Omental fat pad (tissue), 4 donors: Measurements from ENCODE around the gene TACC2. TPM values are rescaled to one million over a fixed set of nuclear protein-coding genes. Genes with fewer than 3 reads are reported as not detected.
"Not testable (repeated sequence)": the region's sequence is repeated elsewhere in the genome, so short reads cannot be mapped to it uniquely, and the experiment has no call there.

Experiments
- ATAC-seq: fragments of 150-250 bp; one replicate; pipeline ENCODE4 v1.9.1; 2016; ENCODE audit warnings: mild to moderate bottlenecking, moderate library complexity; ENCODE audit not compliant: low FRiP score
- DNase-seq: peaks from one replicate; pipeline ENCODE4 v3.0.0-alpha.2; 2019; ENCODE audit warnings: low spot score
- total RNA-seq, 4 donors: library from RNA; depleted of rRNA; stranded (reverse); fragments of >200 nt; gene quantifications; one replicate each; pipeline ENCODE4 v1.1.0, GENCODE V29; 2016
- TF ChIP-seq, protein P1 (sequence below), 3 donors: fragments of 450-650 bp; IDR thresholded peaks; one replicate each; pipeline ENCODE4 v1.5.1; 2016 to 2017; ENCODE audit warnings: antibody characterized with exemption in 3 of 3, mild to moderate bottlenecking in 3 of 3, moderate library complexity in 2 of 3

Gene TACC2
- total RNA-seq, 4 donors from 2014 or later = 23.8 to 33.6 (median 29.4) TPM

GRCh38 chr10:122007415-122007814, 18.5 kb downstream of the TACC2 start:
- ATAC-seq (no peak), DNase-seq (no peak)
- TF ChIP-seq, protein P1, sequence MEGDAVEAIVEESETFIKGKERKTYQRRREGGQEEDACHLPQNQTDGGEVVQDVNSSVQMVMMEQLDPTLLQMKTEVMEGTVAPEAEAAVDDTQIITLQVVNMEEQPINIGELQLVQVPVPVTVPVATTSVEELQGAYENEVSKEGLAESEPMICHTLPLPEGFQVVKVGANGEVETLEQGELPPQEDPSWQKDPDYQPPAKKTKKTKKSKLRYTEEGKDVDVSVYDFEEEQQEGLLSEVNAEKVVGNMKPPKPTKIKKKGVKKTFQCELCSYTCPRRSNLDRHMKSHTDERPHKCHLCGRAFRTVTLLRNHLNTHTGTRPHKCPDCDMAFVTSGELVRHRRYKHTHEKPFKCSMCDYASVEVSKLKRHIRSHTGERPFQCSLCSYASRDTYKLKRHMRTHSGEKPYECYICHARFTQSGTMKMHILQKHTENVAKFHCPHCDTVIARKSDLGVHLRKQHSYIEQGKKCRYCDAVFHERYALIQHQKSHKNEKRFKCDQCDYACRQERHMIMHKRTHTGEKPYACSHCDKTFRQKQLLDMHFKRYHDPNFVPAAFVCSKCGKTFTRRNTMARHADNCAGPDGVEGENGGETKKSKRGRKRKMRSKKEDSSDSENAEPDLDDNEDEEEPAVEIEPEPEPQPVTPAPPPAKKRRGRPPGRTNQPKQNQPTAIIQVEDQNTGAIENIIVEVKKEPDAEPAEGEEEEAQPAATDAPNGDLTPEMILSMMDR (IDR thresholded peaks at IDR 0.05) = no peak

DNA sequence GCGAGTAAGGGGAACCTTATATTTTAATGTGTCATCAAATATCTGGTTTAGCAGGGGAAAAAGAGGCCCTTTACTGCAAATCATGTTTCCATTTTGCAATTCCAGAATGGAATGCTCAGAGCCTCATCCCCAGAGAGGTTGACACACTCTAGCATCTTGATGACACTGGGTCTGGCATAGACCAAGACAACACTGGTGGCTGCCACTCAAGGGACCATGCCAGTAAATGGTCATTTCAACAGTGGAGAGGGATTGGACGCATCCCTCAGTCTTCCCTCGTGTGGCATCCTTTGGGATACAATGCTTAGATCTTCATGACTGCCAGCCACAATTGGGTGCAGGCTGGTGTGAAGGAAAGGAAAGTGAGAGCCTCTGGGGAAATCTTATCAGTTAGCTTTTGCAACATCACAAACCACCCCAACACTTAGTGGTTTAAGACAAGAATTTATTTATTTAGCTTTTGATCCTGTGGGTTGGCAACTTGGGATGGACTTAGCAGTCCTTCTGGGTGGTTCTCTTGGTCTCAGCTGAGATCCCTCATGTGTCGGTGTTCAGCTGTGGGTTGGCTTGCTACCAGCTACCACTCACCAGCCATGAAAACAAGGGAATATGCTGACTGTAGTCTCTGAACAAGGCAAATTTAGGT, 21.6 kb downstream of the TACC2 start:
- DNase-seq (no peak), ATAC-seq (no peak)
- TF ChIP-seq, protein P1 (IDR thresholded peaks at IDR 0.05) = no peak

- DNase-seq (no peak), ATAC-seq (no peak)
- TF ChIP-seq, protein P1 (IDR thresholded peaks at IDR 0.05) = no peak
Measured at GRCh38 chr10:122012731-122013130, 23.8 kb downstream of the TACC2 start.

DNA sequence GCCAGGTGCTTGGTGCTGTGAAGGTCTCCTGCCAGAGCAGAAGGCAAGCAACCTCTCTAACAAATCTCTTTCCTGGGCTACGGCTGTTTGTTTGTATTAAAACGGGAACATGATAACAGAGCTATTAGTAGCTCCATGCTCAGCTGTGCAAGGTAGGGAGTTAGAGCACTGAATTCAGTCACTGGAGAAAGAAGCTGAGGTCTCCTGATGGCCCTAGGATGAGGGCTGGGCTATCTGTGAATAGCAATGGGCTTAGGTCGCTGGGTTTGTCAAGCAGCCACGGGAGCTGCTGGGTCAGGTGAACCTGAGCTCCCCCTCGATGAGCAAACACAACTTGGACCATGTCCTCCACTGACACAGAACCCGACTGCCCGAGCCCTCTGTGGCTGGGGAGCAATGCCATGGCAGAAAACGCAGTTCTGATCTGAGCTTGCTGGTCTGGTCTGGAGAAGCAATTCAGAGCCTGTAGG, 24.4 kb downstream of the TACC2 start:
- ATAC-seq (no peak), DNase-seq (no peak)
- TF ChIP-seq, protein P1 (IDR thresholded peaks at IDR 0.05) = no peak

DNA sequence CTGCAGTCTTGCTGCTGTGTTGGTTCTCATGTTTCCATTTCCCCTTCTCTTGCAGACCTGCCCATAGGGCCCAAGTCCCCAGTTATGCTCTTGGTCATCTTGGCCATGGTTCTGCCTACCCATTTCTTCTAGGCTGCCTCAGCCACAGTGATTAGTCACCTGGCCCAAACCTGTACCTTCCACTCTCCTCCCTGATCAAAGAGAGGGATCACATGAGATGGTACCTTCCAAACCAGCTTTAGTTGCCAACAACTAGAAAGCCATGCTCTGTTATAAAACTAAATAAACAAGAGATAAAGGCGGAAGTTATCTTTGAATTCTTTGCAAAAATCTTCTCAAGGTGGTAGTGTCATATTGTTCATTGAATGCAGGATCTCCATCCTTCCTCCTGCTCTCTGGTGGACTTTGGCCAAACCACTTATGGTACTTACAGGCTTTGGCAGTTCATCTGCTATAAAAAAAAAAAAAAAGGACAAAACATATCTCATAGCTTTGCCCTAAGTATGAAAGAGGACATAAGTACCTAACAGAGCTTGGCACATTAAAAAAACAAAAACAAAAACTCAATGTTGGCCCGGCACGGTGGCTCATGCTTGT, 25.8 kb downstream of the TACC2 start:
- ATAC-seq (no peak), DNase-seq (no peak)
- TF ChIP-seq, protein P1 (IDR thresholded peaks at IDR 0.05) = no peak

GRCh38 chr10:122017926-122018325, 29.0 kb downstream of the TACC2 start:
- not testable (repeated sequence) for ATAC-seq, DNase-seq

DNA sequence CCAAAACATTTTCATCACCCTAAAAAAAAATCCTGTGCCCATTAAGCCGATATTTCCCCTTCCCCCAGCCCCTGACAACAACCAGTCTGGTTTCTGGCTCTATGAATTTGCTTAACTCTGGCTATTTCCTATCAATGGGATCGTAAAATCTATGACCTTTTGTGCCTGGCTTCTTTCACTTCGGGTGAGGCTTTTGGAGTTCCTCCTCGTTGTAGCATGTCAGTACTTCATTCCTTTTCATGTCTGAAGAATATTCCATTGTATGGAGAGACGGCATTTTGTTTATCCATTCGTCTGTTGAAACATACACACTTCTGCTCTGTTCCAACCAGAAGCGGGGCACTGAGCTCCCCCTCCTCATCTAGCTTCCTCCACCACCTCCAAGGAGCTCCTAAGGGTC, 29.5 kb downstream of the TACC2 start:
- DNase-seq = no peak
- no peak for ATAC-seq

More for the DNA sequence above, 29.5 kb downstream of the TACC2 start:
- TF ChIP-seq, protein P1 (IDR thresholded peaks at IDR 0.05) = no peak
